NOMO-1 treated with dmso at 0.1 percent for 144 hours (cell line): ENCODE data around the gene CHRND.

Experiments
- DNase-seq: peaks from one replicate; lab custom pipeline; 2025; ENCODE audit not compliant: unreplicated experiment; lab: John Stamatoyannopoulos, UW

CHRND gene

GRCh38 chr2:232487385-232488096 is 38.4 kb upstream of the CHRND start, which contains the start of gene ECEL1:
ECEL1 (minus strand) TSS chr2:232487834; CDS start chr2:232486653, 1,181 bp downstream.
- DNase-seq = no peak

DNA sequence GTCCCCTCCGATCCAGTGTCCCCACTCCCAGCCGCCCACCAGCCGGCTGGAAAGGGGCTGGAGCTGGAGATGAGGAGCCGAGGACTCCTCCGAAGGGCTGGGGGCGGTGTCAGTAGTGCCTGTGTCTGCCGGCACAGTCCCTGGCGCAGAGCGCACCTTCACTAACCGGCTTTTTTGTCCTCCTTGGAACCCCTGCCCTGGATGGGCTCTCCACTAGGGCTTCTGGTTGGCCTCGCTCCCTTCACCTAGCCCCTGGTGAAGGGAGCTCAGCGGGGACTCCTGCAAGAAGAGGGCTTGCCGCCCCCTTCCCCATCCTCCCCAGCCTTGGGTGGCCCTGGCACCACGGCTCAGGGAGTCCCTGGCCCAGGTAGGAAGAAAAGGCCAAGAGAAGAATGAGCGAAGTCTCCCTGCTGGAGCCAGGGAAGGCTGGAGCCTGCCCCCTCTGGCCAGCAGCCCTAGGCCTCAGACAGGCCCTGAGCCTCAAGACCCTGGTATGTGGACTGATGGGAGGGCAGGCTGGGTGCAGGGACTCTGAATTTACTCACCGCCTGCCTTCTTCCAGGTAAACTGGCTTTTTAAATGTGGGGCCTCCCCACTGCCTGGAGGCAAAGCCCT is 37.8 kb upstream of the CHRND start:
- DNase-seq = no peak

- no peak for DNase-seq
Observed at GRCh38 chr2:232488721-232489300, 37.1 kb upstream of the CHRND start.

- no peak for DNase-seq
Observed at GRCh38 chr2:232489516-232490220, 36.3 kb upstream of the CHRND start.

- no peak for DNase-seq
Observed at GRCh38 chr2:232490221-232491138, 35.5 kb upstream of the CHRND start.

DNA sequence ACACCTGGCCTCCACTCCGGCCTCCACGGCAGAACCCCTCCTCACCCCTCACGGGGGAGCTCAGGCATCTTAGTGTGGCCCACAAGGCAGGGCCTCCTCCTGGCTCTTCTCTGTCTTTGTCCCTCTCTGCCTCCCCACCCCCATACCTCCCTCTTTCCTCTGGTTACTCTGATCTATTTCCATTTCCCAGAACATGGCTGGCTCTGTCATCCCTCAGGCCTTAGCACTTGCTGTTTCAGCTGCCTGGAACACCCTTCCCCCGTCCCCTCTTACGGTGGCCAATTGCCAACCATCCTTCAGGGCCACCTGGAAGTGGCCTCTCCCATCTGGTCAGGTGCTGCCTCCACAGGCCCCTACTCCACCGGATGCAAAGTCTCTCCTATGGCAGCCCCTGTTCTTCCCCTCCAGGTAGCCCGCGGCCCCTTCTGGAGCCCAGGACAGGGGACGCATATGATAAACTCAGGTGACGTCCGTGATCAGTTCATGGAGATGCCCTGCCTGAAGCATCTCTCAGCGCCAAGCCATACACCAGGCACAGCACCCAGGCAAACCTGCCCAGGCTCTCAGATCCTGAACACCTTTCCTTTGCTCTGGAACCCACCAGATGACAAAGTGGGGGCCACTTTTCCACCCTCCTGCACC is 34.7 kb upstream of the CHRND start:
- no peak for DNase-seq

DNA sequence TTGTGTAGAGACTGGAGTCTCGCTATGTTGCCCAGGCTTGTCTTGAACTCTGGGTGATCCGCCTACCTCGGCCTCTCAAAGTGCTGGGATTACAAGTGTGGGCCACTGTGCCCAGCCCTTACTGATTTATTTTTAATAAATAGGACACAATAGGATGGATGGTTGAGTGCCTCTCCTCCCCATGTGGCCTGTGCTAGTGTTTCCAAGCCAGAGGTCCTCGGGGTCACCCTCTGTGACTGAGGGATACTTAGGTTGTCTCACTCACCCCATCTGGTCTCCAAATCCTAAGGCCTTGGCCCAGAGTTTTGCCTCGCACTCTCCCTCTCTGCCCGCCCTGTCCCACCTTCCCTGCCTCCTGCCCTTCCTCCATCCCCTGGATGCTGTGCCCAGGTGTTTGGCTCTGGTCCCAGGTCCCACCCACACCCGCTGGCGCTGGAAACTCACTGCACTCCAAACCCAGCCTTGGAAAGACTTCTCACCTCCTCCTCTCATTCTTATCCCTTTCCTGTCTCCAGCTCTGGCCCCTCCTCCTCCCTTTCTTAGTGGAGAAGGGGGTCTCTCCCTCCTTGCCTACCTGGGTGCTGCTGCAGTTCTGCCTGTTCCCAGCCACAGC is 33.6 kb upstream of the CHRND start:
- DNase-seq = no peak

- no peak for DNase-seq
Observed at GRCh38 chr2:232492963-232493700, 32.8 kb upstream of the CHRND start.

GRCh38 chr2:232493701-232494474 is 32.1 kb upstream of the CHRND start:
- DNase-seq = no peak

DNA sequence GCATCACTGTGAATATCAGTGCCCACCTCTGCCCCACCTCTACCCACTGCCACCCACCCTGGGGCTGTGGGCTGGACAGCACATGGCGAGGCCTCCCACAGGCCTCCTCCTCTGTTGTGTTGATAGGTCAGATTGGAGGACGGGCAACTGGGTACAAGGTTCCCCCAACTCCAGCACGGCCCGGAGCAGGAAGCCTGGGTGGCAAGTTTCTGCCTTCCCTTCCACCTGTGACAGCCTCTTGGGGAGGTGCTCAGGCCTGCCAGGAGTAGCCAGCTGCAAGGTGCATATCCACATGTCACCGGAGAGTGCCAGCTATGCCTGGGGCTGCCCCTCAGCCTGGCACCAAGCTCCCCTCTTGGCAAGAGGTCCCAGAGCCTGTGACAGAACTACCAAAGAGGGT is 31.4 kb upstream of the CHRND start:
- no peak for DNase-seq

GRCh38 chr2:232495292-232495691 is 30.7 kb upstream of the CHRND start:
- no peak for DNase-seq

- no peak for DNase-seq
Observed at GRCh38 chr2:232496501-232497270, 29.3 kb upstream of the CHRND start.

GRCh38 chr2:232497348-232497747 is 28.6 kb upstream of the CHRND start:
- DNase-seq = no peak

DNA sequence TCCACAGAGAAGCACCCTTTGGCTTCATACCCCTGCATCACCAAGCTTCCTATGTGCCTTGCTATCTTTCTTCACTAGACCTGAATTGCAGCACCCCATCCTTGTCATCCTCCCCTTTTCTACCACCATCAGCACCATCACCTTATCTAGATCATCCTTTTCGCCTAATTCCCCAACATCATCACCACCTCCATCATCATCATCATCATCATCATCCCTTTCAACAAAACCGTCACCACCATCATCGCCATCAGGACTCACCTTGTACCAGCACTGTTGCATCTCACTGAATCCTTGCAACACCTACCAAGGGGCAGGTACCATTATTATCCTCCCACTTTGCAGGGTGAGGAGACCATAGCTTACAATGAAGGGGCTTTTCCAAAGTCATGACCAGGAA is 27.5 kb upstream of the CHRND start:
- DNase-seq = no peak

- no peak for DNase-seq
Observed at GRCh38 chr2:232501331-232501771, 24.6 kb upstream of the CHRND start.

GRCh38 chr2:232501794-232502390 is 24.1 kb upstream of the CHRND start:
- DNase-seq = no peak

- no peak for DNase-seq
Observed at GRCh38 chr2:232502511-232502910, 23.4 kb upstream of the CHRND start.
